HG03159 (cell line): ENCODE results near the gene EPS15.
"Not testable (repeated sequence)": the region's sequence is repeated elsewhere in the genome, so short reads cannot be mapped to it uniquely, and the experiment has no call there.

Source experiments
- ATAC-seq: cut with Tn5 transposase; IDR thresholded peaks from one replicate; pipeline ENCODE4 v1.9.1; 2021; ENCODE audit warnings: mild to moderate bottlenecking, moderate library complexity; ENCODE audit not compliant: unreplicated experiment

The EPS15 gene

DNA sequence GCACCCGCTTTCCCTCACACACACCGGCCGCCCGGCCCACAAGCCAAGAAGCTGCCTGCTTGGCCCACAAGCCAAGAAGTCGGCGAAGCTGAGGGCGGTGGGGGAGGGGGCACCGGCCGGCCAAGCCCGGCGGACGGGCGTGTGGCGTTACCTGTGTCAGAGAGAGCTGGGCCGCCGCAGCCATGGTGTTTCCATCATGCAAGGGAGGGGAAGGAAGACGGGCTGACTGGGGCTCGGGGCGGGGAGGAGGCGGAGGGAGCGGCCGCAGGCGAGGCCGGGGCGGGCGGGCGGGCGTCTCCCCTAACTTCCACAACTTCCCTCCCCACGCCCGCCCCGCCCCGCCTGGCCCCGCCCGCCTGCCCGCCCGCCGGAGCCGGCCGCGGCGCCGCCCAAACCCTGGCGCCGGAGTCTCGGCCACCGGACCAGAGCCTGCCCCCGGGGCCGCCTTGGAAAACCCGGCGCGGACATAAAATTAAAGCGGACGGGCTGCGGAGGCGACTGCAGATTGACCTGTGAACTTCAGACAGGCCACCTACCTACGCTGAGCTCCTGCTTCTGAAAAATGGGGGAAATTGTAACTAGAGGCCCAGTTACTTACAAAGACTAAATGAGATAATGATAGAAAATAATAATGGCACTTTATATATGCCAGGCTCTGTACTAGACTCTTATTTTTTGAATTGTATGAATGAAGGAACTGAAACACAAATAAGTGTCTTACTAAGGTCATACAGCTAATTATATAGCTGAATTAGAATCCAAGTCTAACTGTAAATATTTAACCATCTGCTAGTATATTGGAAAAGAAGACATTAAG, at the start of gene EPS15:
TSS of gene EPS15 (minus strand) at position 219 of the 817 bp plus-strand sequence. CDS start at position 184, 35 bp downstream.
- peak; percentile 45 for ATAC-seq

DNA sequence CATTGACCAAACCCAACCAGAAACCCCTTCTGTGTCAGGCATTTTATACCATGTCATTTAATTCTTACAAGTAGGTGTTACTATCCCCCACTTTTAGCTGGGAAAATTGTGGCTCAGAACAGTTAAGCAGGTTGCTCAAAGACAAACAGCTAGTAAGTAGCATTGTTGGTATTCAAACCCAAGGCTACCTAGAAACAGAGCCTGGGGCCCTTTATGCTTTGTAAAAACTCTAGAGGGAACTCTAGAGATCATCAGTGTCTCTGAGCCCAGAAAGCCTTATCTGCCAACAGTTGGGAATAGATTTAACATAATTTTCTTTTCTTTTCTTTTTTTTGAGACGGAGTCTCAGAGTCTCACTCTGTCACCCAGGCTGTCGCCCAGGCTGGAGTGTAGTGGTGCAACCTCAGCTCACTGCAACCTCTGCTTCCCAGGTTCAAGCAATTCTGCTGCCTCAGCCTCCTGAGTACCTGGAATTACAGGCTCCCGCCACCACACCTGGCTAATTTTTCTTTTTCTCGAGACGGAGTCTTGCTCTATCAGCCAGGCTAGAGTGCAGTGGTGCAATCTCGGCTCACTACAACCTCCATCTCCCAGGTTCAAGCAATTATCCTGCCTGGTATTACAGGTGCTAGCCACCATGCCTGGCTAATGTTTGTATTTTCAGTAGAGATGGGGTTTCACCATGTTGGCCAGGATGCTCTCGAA, 49.3 kb upstream of the EPS15 start:
- ATAC-seq, result no peak

DNA sequence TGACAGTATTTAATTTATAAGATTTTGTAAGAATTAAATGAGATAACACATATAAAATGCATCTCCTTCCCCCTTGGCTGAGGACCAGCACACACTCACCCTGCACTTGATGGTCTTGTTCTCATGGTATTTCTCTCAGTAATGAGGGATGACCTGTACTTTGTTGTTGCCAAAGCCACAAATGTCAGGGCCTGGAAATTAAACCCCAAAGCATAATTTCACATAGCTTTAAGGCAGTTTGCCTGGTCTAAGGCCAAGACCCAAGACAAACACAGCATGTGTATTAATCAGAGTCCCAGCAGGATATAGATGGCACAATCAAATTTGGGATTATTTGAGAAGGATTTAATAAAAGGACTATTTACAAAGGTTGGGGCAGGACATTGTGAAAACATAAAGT, 48.6 kb upstream of the EPS15 start:
- no peak for ATAC-seq

DNA sequence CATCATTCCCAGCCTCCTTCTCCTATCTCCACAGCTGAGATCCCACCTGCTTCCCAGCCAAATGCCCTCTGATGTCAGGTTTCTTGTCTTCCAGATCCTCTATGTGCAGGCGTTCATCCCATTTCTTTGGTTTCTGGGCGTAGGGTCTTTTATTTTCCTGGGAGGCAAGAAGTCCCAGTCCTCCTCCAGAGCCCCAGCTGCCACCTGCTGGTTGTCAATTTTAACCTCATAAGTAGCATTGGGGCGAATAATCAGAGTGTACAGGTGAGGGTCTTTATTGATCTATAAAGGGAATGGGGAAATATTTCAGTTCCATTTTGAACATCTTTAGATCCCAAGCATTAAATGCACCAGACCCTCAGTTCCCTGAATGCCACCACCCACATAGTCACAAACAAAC, 47.2 kb upstream of the EPS15 start:
- ATAC-seq, result no peak

DNA sequence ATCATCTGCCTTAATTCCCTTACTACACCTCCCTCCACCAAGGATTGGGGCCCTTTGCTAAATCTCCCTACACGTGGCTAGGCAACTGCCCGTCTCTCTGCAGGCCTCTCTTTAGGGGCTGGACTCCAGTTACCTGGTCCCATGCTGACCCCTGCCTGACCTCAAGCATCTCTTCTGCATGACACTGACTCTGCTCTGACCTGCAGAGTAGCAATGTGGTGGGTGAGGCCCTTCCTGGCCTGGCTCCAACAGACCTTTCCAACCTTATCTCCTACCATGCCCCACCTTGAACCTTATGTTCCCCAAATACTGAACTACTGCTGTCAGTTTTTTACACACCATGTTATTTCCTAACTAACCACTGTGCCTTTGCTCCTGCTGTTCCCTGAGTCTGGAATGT, 45.9 kb upstream of the EPS15 start:
- no peak for ATAC-seq

DNA sequence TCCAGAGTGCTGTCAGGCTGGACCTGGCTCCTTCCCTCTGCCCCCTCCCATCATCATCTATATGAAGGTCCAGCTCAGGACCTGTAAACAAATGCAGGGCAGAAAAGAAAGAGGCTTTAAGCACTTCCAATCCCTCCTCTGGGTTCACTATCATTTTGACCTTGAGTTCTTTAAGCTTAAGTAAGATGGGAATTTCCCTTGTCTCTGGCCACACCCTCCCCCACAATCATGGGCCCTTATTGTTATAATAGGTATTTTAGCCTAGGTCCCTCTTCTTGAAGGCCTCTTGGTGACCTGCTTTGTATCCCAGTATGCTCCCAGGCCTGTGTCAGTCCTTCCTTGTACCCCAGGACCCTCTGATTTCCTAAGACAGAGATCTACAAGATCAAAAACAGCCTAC, 45.1 kb upstream of the EPS15 start:
- no peak for ATAC-seq

DNA sequence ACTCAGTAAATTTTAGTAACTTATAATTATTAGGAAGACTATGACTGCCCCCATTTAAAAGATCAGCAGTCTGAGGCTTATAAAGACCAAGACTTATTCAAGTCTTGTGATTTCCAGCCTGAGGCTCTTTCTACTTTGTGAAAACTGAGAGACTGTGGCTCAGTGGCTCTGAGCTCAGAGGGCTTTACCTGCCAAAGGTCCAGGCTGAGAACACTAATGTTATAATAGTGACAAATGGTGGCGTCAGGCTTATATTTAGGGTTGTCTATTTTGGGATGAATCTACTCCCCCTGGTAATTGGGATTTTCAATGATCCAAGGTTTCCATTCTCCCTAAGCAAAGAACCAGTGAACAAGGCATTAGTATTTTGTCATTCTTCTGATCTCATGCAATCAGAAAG, 42.6 kb upstream of the EPS15 start:
- no peak for ATAC-seq

DNA sequence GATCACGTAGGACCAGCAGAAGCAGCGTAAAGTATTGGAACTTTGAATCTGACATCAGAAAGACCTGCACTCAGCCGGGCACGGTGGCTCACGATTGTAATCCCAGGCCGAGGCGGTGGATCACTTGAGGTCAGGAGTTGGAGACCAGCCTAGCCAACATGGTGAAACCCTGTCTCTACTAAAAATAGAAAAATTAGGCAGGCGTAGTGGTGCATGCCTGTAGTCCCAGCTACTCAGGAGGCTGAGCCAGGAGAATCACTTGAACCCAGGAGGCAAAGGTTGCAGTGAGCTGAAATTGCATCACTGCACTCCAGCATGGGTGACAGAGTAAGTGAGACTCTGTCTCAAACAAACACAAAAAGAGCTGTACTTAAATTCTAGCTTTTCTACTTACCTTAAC, 41.8 kb upstream of the EPS15 start:
- not testable (repeated sequence) for ATAC-seq

DNA sequence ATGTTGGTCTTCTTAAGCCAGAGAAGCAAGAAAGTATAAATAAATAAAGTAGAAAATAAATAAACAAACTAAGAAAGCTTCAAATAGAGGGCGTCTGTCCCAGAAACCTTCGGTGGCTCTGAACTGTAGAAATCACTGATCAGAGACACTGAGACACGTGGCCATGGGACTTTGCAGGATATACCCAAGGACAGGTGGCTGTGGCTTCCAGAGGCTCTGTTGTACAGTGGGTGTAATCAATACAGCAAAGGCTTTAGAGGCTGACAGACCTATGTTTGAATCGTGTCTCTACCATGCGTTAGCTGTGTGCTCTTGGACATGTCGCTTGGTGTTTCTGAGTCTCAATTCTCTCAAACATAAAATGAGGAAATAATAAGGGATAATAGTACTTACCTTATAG, 41.0 kb upstream of the EPS15 start:
- ATAC-seq, result no peak

DNA sequence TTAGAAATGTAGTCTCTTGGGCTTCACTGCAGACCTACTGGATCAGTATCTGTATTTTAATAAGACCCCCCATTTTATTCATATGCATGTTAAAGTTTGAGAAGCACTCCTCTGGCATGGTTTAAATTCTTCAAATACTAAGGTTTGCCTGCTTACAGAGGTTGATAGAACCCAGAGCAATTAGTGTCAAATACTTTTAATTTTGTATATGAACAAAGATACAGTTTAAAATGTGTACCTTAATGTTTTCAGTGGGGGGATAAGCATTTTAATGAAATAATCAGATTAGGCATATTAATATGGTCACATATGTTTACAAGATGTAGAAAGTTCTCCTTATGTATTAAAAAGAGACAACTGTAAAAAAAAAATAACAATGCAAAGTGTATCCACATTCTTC, 40.4 kb upstream of the EPS15 start:
- ATAC-seq, result no peak

DNA sequence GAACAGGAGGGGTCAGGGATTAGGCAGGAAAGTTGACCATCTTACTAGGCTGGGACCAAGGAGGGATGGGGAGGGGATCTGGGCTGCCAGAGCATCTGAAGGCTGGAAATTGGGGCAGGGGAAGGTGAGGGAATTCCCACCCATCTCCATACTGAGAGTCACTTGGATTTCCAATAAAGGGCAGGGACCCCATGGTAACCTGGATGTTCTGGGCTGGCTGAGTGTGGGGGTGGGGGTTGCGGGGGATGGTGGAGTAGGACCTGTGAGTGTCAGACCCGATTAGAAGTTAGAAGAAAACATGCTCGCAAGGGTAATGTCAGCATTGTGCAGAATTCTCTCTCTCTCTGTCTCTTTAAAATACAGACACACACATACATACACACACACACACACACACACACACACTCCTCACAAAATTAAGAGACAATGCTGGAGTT, 40.0 kb upstream of the EPS15 start:
- no peak for ATAC-seq

DNA sequence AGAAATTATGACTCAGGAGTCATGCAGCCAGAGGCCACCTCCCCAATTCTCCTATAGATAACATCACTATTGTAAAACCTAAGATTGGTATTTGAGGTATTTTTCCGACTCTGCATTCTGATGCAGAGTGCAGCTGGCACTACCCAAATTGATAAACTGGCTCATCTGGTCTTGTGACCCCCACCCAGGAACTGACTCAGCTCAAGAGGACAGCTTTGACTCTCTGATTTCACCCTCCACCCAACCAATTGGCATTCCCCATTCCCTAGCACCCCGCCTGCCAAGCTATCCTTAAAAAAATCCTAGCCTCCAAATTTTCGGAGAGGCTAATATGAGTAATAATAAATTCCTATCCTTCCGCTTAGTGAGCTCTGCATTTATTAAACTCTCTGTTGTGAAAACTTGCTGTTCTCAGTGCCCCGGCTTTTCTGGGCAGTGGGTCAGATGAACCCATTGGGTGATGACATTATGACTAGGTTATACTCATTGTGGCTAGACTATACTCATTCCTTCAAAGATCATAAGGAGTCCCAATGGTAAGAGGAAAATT, 39.4 kb upstream of the EPS15 start:
- no peak for ATAC-seq

DNA sequence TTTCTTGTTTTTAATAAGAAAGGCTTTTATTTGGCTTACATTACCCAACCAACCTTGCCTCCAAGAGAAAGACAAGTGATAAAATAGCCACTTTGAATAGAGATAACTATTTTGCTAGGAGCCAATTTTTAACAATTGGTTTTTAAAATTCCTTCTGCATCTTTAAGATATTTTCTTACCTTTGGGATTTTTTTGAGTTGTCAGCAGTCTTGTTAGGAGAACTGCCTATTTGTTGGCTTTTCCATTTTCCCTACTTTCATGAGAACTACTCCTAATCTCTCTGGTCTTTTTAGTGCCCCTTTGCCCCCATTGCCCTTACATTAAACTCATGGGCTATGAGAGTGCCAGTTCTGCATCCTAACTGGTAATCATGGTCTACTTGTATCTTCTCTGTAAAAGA, 38.1 kb upstream of the EPS15 start:
- no peak for ATAC-seq

DNA sequence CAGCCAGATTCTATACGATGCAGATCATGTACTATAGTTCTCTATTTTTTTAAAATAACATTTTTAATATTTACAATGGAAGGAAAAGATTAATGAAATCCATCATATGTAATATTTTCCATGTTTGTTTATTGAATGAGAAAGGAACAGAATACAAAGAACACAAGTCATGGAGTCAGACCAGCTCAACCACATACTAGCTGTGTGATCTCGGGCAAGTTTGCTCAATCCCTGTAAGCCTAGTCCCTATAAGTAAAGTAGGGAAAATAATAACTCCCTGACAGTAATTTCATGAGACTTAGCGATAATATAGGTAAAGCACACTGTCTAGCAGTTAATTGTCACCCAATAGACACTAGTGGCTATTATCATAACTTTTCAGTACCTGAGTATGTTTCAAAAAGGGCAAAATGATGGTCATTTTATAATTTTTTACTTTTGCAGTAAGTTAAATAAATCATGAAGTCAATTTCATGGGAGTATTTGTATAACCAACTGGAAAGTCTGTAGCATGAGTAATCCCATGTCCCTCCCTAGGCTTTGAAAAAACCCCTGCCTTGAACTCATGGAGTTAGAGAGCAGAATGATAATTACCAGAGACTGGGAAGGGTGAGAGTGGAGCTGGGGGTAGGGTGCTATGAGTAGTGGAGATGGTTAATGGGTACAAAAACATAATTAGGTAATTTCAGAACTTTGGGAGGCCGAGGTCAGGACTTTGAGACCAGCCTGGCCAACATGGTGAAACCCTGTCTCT, 37.0 kb upstream of the EPS15 start:
- no peak for ATAC-seq

DNA sequence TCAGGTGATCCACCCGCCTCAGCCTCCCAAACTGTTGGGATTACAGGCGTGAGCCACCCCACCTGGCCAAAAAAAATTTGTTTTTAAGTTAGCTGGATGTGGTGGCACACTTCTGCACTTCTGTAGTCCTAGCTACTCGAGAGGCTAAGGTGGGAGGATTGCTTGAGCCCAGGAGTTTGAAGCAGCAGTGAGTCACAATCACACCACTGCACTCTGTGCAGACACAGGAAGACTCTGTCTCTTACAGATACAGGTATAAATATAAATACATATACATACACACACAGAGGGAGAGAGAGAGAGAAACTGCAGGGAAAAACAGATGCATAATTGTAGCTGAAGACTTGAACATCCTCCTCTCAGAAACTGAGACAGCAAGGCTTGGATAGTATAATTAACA, 34.8 kb upstream of the EPS15 start:
- no peak for ATAC-seq

DNA sequence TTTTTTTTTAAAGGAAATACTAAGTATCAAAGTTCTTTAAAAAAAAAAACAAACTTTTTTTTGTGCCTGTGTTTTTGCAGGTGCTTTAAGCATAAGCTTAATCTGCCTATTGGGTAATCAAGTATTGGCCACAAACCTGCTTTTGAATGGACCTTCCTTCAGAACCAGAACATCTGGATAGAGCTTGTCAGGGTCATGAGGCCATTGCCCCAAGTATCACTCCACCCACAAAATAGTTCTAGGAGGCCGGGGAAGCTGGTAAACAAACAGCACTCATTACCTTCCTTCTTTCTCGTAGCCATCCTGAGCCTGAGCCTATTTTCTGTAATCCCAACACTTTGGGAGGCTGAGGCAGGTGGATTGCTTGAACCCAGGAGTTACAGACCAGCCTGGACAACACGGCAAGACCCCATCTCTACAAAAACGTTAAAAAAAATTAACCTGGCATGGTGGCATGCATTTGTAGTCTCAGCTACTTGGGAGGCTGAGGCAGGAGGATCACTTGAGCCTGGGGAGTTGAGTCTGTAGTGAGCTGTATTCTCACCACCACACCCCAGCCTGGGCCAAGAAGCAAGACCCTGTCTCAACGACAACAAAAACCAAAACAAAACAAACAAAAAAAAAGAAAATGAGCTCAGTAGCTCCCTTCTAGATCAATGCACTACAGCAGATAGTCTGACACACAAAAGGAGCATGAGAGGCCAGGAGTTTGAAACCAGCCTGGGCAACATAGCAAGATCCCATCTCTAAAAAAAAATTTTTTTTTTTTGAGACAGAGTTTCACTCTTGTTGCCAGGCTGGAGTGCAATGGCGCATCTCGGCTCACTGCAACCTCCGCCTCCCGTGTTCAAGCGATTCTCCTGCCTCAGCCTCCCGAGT, 34.1 kb upstream of the EPS15 start:
- ATAC-seq, result no peak

DNA sequence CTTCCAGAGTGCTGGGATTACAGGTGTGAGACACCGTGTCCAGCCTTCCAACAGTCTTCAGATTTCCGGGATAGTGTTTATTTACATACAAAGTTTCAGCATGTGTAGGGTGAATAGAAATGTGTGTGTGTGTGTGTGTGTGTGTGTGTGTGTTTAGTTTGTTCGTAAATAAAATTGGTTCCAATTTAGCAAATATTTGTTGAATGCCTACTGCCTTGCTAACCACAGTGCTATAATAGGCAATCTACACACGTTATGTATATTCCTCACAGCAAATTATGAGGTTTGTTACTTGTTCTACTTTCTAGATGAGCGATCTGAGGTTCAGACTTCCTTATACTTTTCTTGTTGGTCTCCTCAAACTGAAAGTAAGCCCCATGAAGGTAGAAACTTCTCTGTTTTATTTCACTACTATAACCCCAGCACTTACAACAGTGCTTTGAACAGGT, 32.8 kb upstream of the EPS15 start:
- no peak for ATAC-seq

DNA sequence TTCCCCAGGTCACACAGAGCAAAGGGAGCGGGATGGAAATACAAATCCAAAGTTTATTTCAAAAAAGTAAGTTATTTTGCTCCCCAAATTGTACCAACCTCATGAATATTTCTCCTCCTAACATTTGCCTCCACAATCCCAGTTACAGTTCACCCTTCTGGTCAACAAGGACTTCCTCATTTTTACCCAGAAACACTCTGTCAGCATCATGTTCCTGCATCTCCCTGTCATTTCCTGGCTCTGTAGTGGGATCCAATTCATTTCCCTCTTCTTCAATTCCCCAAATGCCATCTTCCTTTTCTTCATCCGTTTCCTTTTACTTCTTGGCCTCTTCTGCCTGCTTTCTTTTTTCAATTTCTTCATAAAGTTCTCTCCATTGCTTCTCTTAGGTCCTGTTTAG, 32.0 kb upstream of the EPS15 start:
- ATAC-seq, result no peak

DNA sequence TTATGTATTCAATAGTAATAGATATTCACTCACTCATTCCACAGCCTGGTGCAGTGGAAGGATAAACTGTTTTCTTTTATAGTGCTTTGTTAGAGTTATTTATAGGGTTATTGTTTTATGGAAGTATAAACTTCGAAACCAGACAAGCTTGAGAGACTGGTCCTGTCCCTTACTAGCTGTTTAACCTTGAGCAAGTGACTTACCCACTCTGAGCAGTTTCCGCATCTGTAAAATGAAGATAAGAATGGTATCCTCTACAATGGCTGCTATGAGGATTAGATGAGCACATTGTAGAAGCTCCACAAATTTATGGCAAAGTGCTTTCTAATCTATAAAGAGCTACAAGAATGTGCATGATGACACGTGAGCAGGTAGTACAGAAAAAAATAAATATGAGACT, 30.8 kb upstream of the EPS15 start:
- ATAC-seq, result no peak

DNA sequence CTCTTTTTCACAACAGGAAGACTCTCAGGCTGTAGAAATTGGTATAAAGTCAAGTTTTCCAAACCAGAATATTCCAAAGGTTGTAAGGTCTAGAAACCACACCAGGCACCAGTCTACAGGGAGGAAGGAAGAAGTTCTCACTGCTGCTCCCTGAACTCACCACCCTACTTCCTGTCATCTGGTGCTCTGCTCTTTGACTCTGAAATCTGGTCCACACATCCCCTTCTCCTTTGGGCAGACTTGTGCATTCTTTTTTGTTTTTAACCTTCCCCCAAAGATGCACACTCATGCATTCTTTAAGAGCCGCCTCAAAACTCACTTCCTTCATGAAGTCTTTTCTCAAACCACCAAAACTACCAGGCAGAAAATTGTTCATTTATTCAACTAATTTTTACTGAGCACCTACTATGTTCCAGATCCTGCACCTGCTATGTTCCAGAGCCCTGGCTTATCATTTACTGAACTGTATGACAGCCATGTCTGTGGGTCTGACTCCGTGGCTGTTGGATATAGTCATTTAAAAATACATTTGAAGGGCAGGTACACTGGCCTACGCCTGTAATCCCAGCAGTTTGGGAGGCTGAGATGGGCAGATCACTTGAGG, 30.1 kb upstream of the EPS15 start:
- ATAC-seq, result no peak
